Raji (cell line): ENCODE results near the gene RELT.

Experiments used
- POLR2A ChIP-seq: IDR thresholded peaks from 2 replicates; pipeline ENCODE4 v1.6.1; 2011; ENCODE audit warnings: low read depth, low read length, control low read depth; ENCODE audit not compliant: insufficient read depth

Gene RELT

GRCh38 chr11:73413256-73413655 is 37.1 kb downstream of the RELT start:
- no peak for TF ChIP-seq POLR2A

GRCh38 chr11:73414977-73415651 is 38.9 kb downstream of the RELT start:
- no peak for TF ChIP-seq POLR2A

GRCh38 chr11:73415854-73416615 is 39.8 kb downstream of the RELT start:
- TF ChIP-seq POLR2A = no peak

GRCh38 chr11:73416786-73417185 is 40.6 kb downstream of the RELT start:
- TF ChIP-seq POLR2A = no peak

GRCh38 chr11:73420136-73420535 is 43.9 kb downstream of the RELT start:
- TF ChIP-seq POLR2A = no peak

DNA sequence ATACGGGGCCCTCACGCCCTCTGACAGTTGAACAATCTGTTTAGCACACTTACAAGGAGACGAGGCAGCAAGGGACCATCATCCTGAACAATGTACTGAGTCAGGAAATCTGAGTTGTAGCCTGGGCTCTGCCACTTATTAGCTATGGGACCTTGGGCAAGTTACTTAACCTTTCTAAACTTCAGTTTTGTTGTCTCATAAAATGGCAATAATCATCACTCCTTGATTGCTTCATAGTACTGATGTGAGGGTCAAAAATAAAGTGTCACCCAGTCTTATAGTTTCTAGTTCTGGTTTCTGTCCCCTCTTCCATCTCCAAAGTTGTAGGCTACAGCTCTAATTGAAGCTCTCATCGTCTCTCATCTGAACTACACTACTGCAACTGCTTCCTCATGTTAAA is 46.7 kb downstream of the RELT start:
- TF ChIP-seq POLR2A = no peak

DNA sequence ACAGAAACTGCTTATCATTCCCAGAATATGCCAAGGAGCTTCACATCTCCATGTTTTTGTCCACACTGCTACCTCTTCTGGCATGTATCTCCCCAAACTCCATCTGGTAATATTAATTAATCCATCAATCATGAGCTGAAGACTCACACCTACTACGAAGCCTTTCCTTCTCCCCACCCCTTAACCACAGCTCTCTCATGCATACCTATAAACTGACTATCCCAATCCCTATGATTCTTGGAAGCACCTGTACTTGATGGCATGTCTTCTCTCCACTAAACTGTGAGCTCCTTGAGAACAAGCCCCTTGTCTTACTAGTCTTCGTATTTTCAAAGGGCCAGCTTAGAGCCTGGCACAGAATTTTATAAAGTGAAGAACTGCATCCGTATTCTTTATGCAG is 47.3 kb downstream of the RELT start:
- no peak for TF ChIP-seq POLR2A

GRCh38 chr11:73425108-73425507 is 48.9 kb downstream of the RELT start:
- no peak for TF ChIP-seq POLR2A

GRCh38 chr11:73426219-73426850 is 50.1 kb downstream of the RELT start:
- no peak for TF ChIP-seq POLR2A

DNA sequence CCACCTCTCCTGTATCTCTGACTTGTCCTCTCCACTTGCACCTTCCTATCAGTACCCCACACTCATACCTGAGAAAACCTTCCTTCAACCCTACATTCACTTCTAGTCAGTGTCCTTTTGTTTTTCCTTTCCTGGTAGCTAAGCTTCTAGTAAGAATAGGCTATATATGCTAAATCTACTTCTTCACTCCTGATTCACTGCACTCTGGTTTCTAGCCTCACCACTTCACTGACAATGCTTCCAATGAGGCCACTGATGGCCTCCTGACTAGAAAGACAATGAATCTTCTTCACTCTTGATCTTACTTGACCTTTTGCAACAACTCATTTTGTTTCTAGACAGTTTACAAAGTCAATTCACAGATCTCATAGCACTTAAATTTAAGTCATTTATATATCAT is 52.0 kb downstream of the RELT start:
- no peak for TF ChIP-seq POLR2A

- no peak for TF ChIP-seq POLR2A
These were observed 52.5 kb downstream of the RELT start for GRCh38 chr11:73428699-73429098.

GRCh38 chr11:73429121-73429750 is 53.0 kb downstream of the RELT start:
- no peak for TF ChIP-seq POLR2A

DNA sequence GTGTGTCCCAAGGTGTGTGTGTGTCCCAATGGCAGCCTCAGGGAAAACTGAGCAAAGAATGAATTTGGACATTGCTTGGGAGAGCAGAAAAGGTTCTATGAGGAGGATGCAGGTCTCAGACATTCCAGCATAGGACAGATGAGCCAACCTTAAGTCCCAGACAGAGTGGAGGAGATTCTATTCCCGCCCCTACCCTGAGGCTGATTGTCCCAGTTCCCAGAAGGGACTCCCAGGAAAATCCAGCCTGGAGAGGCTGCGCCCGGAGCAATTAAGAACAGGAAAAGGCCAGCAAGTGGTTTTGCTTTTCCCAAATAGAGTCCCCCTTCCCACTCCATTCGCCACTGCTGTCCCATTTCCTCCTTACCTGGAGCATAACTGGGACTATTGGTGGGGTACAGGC is 54.1 kb downstream of the RELT start:
- TF ChIP-seq POLR2A = no peak

DNA sequence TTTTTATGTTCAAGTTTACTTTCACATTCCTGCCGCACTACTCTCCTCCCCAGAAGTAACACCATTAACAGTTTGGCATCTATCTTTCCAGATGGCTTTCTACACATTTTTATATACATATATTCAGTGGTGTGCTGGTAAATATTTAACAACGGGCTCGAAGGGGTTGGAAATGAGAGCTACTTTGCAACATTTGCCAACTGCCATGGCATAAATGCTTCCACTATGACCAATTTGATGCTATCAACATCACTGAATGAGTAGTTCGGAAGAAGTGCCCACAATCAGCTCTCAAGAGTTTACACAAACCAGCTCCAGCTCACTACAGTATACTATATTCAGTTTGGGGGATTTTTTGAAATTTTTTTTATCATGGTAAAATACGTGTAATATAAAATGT is 55.2 kb downstream of the RELT start:
- TF ChIP-seq POLR2A = no peak

DNA sequence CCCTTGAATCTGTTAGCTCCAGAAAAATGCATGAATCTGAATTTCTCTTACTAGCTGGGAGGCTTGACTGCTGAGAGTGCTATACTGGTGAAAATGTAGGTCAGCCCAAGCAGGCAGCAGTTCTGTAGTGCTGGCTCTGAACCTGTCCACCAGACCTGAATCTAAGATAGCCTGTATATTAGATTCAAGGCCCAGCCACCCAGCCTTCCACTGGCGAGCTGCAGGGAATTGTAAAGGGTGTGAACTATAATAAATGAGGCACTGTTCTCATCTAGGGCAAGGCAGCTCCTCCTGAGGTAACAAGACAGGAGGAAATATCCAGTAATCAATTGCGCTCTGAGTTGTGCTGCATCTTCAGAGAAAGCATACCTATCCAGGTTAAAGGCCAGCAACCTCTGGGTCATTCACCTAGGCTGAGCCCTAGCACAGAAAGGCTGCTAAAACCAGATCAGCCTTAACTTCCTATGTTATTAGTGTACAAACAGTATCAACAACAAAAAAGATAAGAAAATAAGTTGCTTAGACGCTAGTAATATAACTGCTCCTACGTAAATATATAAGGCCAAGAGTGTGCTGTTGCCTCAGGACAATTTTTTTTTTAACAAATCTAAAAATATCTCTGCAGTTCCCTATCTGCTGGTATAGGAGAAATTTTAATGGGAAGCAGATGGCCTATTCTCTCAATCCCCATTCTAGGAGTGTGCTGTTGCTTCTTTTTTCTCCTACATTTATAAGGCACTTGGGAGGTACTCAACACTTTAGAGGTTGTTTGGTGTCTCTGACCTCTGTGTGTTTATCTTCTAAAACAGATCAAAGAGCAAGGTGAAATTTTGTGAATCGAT is 63.0 kb downstream of the RELT start:
- TF ChIP-seq POLR2A = no peak

- TF ChIP-seq POLR2A = no peak
These were observed 69.8 kb downstream of the RELT start for GRCh38 chr11:73445980-73446379.

DNA sequence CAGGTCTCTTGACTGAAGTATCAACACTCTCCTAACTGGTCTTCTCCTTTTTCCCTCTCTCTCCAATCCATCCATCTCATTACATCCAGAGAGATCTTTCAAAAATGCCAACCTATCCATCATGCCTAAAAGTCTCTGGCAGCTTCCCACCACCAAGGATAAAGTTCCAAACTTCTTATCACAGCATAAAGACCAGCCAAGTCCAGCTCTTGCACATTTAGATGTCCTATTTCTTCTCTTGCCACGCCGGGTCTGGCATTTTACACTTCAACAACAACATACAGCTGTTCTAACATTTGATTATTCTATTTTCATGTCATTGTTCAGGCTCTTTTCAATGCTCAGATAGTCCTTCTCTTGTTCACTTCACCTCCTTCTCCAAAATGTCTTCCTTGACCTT is 70.6 kb downstream of the RELT start:
- no peak for TF ChIP-seq POLR2A
